Effector memory CD4-positive, alpha-beta T cell (primary cell): ENCODE data around the gene FBXO11.

Source experiments
- DNase-seq, 3 donors: peaks; one replicate each; pipeline ENCODE4 v3.0.0-alpha.2; 2020
- H3K27ac ChIP-seq: 2 replicates; pipeline ENCODE4 v1.7.0; 2013; ENCODE audit warnings: mild to moderate bottlenecking, low read length, moderate library complexity; ENCODE audit not compliant: insufficient read depth, poor library complexity, severe bottlenecking
- H3K27me3 ChIP-seq: replicated peaks from 2 replicates; pipeline ENCODE4 v1.7.0; 2013; ENCODE audit warnings: mild to moderate bottlenecking, low read length; ENCODE audit not compliant: insufficient read depth, control insufficient read depth, poor library complexity, severe bottlenecking
- H3K36me3 ChIP-seq: 2 replicates; pipeline ENCODE4 v1.7.0; 2013; ENCODE audit warnings: mild to moderate bottlenecking, low read length, moderate library complexity; ENCODE audit not compliant: control insufficient read depth, insufficient read depth
- H3K4me1 ChIP-seq: 2 replicates; pipeline ENCODE4 v1.7.0; 2013; ENCODE audit warnings: low read length, mild to moderate bottlenecking; ENCODE audit not compliant: control insufficient read depth, insufficient read depth, poor library complexity, severe bottlenecking
- H3K4me3 ChIP-seq: 2 replicates; pipeline ENCODE4 v1.7.0; 2013; ENCODE audit warnings: low read length, low read depth, mild to moderate bottlenecking; ENCODE audit not compliant: insufficient read depth, poor library complexity, severe bottlenecking
- H3K9me3 ChIP-seq: 2 replicates; pipeline ENCODE4 v1.7.0; 2013; ENCODE audit warnings: mild to moderate bottlenecking, low read length, moderate library complexity; ENCODE audit not compliant: control insufficient read depth

The FBXO11 gene

GRCh38 chr2:47774567-47774966, 131.7 kb downstream of the FBXO11 start:
- Histone ChIP-seq H3K27me3 (no peaks in the 10 kb centered on the region), H3K27ac (no peak overlapping the region), H3K36me3 (no peaks in the 10 kb centered on the region), H3K4me1 (no peaks in the 10 kb centered on the region), H3K9me3 (no peaks in the 10 kb centered on the region), H3K4me3 (no peak overlapping the region)
- no peak for DNase-seq

GRCh38 chr2:47772343-47772742, 134.0 kb downstream of the FBXO11 start:
- no peaks in the 10 kb centered on the region for H3K4me1 ChIP-seq
- no peaks in the 10 kb centered on the region for H3K36me3 ChIP-seq
- no peak overlapping the region for H3K4me3 ChIP-seq
- H3K27ac ChIP-seq, result no peak overlapping the region
- no peaks in the 10 kb centered on the region for H3K27me3 ChIP-seq
- no peaks in the 10 kb centered on the region for H3K9me3 ChIP-seq
- no peak for DNase-seq

- Histone ChIP-seq H3K4me1 (no peaks in the 10 kb centered on the region), H3K36me3 (no peaks in the 10 kb centered on the region), H3K4me3 (no peak overlapping the region), H3K27me3 (no peaks in the 10 kb centered on the region), H3K27ac (no peak overlapping the region), H3K9me3 (no peaks in the 10 kb centered on the region)
- no peak for DNase-seq
Observed at GRCh38 chr2:47771211-47771610, 135.1 kb downstream of the FBXO11 start.

- no peaks in the 10 kb centered on the region for H3K4me1 ChIP-seq
- no peak overlapping the region for H3K27ac ChIP-seq
- H3K36me3 ChIP-seq, result no peaks in the 10 kb centered on the region
- H3K9me3 ChIP-seq, result no peaks in the 10 kb centered on the region
- DNase-seq, result no peak
- no peak overlapping the region for H3K4me3 ChIP-seq
- H3K27me3 ChIP-seq, result no peaks in the 10 kb centered on the region
Observed at GRCh38 chr2:47769318-47769717, 137.0 kb downstream of the FBXO11 start.

GRCh38 chr2:47767880-47768609, 138.3 kb downstream of the FBXO11 start:
- Histone ChIP-seq H3K27me3 (no peaks in the 10 kb centered on the region), H3K9me3 (no peaks in the 10 kb centered on the region), H3K27ac (no peak overlapping the region), H3K4me3 (no peak overlapping the region), H3K4me1 (no peaks in the 10 kb centered on the region), H3K36me3 (no peaks in the 10 kb centered on the region)
- peak; percentile 34 to 54 (median 39) for DNase-seq

GRCh38 chr2:47767497-47767844, 138.8 kb downstream of the FBXO11 start:
- no peaks in the 10 kb centered on the region for H3K36me3 ChIP-seq
- no peaks in the 10 kb centered on the region for H3K4me1 ChIP-seq
- no peak for DNase-seq
- H3K4me3 ChIP-seq, result no peak overlapping the region
- H3K27me3 ChIP-seq, result no peaks in the 10 kb centered on the region
- H3K27ac ChIP-seq, result no peak overlapping the region
- no peaks in the 10 kb centered on the region for H3K9me3 ChIP-seq

- Histone ChIP-seq H3K36me3 (no peaks in the 10 kb centered on the region), H3K4me3 (no peak overlapping the region), H3K27me3 (no peaks in the 10 kb centered on the region), H3K4me1 (no peaks in the 10 kb centered on the region), H3K27ac (no peak overlapping the region), H3K9me3 (no peaks in the 10 kb centered on the region)
- DNase-seq, result no peak
Observed at GRCh38 chr2:47751856-47752414, 154.4 kb downstream of the FBXO11 start.

GRCh38 chr2:47747878-47748277, 158.4 kb downstream of the FBXO11 start:
- Histone ChIP-seq H3K27ac (no peak overlapping the region), H3K4me1 (no peaks in the 10 kb centered on the region), H3K36me3 (no peaks in the 10 kb centered on the region)

GRCh38 chr2:47744074-47744473, 162.2 kb downstream of the FBXO11 start:
- no peak overlapping the region for H3K4me3 ChIP-seq
- no peaks in the 10 kb centered on the region for H3K9me3 ChIP-seq
- DNase-seq, result no peak
- H3K36me3 ChIP-seq, result no peaks in the 10 kb centered on the region
- H3K4me1 ChIP-seq, result no peaks in the 10 kb centered on the region
- no peaks in the 10 kb centered on the region for H3K27me3 ChIP-seq
- no peak overlapping the region for H3K27ac ChIP-seq

More at GRCh38 chr2:47747878-47748277, 158.4 kb downstream of the FBXO11 start:
- H3K9me3 ChIP-seq, result no peaks in the 10 kb centered on the region
- no peak overlapping the region for H3K4me3 ChIP-seq
- DNase-seq, result no peak
- no peaks in the 10 kb centered on the region for H3K27me3 ChIP-seq

- DNase-seq, result no peak
- Histone ChIP-seq H3K9me3 (no peaks in the 10 kb centered on the region), H3K4me3 (no peak overlapping the region), H3K27ac (no peak overlapping the region), H3K36me3 (no peaks in the 10 kb centered on the region), H3K27me3 (no peaks in the 10 kb centered on the region), H3K4me1 (no peaks in the 10 kb centered on the region)
Observed at GRCh38 chr2:47741637-47742036, 164.7 kb downstream of the FBXO11 start.
